ENCODE data around the gene SIGLEC11. TPM values are rescaled to one million over a fixed set of nuclear protein-coding genes. Genes with fewer than 3 reads are reported as not detected.

Gene SIGLEC11
- total and polyA plus RNA-seq, 4 donors, result 0.49 to 8.9 (median 3.3) TPM

DNA sequence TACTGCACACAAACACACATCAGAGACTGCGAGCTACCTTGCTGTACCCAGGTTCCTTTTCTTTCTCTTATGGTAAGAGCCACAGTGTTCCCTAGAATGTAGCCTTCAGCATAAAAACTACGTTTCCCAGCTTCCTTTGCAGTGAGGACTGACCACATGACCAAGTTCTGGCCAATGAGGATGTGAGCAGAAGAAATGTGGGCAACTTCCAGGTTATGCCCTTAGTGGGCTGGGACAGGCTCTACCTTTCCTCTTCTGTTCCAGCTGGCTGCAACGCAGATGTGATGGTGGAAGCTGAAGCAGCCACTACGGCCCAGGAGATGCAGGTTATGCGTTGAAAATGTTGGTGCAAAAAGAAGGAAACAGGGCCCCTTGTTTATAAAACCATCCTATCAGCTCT lies 36.7 kb upstream of the SIGLEC11 start:
- peak; percentile 35 for DNase-seq (ENCODE audit: low spot score)
- Histone ChIP-seq H3K4me3 (ENCODE audit: low read depth in 1 of 3, low read length in 3 of 3) (no peak overlapping the region), H3K27ac (ENCODE audit: low read depth in 1 of 2, low read length in 2 of 2) (no peak overlapping the region), H3K36me3 (ENCODE audit: control insufficient read depth in 4 of 4, insufficient read depth in 3 of 4, low read depth in 1 of 4, low read length in 3 of 4) (peaks cover 20 to 81% (median 44%) of the 10 kb centered on the region in 4 donors), H3K9me3 (ENCODE audit: control insufficient read depth in 4 of 4, low read length in 3 of 4) (no peaks in the 10 kb centered on the region), H3K9ac (ENCODE audit: low read depth in 1 of 2, low read length in 2 of 2) (no peak overlapping the region), H3K27me3 (ENCODE audit: control insufficient read depth in 4 of 4, insufficient read depth in 4 of 4, low read length in 3 of 4) (no peaks in the 10 kb centered on the region), H3K4me1 (ENCODE audit: control insufficient read depth in 4 of 4, insufficient read depth in 4 of 4, low read length in 3 of 4) (peaks cover 0 to 3% (median 0%) of the 10 kb centered on the region in 4 donors)
- TF ChIP-seq SP1 (IDR thresholded peaks at IDR 0.05) (no peak), YY1 (IDR thresholded peaks at IDR 0.05) (no peak), RXRA (IDR thresholded peaks at IDR 0.05) (no peak), GABPA (IDR thresholded peaks at IDR 0.05 in 1 of 2, conservative IDR thresholded peaks at IDR 0.05 in 1 of 2) (no peak), HNF4A (conservative IDR thresholded peaks at IDR 0.05) (no peak), RAD21 (IDR thresholded peaks at IDR 0.05) (no peak), NR2F2 (IDR thresholded peaks at IDR 0.05) (no peak), JUND (IDR thresholded peaks at IDR 0.05) (no peak), FOXA2 (IDR thresholded peaks at IDR 0.05) (no peak), FOXA1 (IDR thresholded peaks at IDR 0.05) (no peak), HNF4G (IDR thresholded peaks at IDR 0.05) (no peak), EGR1 (IDR thresholded peaks at IDR 0.05; ENCODE audit: low read depth in 2 of 2) (no peak), TAF1 (conservative IDR thresholded peaks at IDR 0.05) (no peak)
- TF ChIP-seq, protein P1, sequence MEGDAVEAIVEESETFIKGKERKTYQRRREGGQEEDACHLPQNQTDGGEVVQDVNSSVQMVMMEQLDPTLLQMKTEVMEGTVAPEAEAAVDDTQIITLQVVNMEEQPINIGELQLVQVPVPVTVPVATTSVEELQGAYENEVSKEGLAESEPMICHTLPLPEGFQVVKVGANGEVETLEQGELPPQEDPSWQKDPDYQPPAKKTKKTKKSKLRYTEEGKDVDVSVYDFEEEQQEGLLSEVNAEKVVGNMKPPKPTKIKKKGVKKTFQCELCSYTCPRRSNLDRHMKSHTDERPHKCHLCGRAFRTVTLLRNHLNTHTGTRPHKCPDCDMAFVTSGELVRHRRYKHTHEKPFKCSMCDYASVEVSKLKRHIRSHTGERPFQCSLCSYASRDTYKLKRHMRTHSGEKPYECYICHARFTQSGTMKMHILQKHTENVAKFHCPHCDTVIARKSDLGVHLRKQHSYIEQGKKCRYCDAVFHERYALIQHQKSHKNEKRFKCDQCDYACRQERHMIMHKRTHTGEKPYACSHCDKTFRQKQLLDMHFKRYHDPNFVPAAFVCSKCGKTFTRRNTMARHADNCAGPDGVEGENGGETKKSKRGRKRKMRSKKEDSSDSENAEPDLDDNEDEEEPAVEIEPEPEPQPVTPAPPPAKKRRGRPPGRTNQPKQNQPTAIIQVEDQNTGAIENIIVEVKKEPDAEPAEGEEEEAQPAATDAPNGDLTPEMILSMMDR (IDR thresholded peaks at IDR 0.05; ENCODE audit: low read depth, low read length, missing input control), result no peak
- TF ChIP-seq, protein P2, sequence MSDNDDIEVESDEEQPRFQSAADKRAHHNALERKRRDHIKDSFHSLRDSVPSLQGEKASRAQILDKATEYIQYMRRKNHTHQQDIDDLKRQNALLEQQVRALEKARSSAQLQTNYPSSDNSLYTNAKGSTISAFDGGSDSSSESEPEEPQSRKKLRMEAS (IDR thresholded peaks at IDR 0.05), result no peak
- TF ChIP-seq, protein P3, sequence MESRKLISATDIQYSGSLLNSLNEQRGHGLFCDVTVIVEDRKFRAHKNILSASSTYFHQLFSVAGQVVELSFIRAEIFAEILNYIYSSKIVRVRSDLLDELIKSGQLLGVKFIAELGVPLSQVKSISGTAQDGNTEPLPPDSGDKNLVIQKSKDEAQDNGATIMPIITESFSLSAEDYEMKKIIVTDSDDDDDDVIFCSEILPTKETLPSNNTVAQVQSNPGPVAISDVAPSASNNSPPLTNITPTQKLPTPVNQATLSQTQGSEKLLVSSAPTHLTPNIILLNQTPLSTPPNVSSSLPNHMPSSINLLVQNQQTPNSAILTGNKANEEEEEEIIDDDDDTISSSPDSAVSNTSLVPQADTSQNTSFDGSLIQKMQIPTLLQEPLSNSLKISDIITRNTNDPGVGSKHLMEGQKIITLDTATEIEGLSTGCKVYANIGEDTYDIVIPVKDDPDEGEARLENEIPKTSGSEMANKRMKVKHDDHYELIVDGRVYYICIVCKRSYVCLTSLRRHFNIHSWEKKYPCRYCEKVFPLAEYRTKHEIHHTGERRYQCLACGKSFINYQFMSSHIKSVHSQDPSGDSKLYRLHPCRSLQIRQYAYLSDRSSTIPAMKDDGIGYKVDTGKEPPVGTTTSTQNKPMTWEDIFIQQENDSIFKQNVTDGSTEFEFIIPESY (IDR thresholded peaks at IDR 0.05), result no peak
- WGBS, result 88% methylated on average over 5 of the region's 5 CpGs

DNA sequence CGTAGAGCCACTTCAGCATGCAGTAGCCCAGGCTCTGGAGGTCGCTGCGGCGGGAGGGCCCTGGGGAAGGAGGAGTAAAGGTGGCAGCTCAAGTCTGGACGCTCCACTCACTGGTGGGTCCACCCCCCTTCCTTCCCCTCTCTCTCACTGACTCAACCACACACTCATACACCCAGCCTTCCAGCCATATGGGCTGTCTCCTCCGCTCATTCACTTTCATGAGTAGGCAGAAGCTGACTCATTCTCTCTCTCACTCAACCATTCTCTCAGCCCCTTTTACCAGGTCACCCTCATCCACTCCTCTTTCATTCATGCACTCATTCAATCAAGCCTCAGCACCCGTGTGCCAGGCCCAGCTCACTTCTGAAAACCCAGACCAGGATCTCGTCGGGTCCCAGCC lies 27.5 kb upstream of the SIGLEC11 start:
- Histone ChIP-seq H3K9ac (ENCODE audit: low read depth in 1 of 2, low read length in 2 of 2) (no peak overlapping the region), H3K27me3 (ENCODE audit: control insufficient read depth in 4 of 4, insufficient read depth in 4 of 4, low read length in 3 of 4) (no peaks in the 10 kb centered on the region), H3K4me3 (ENCODE audit: low read depth in 1 of 3, low read length in 3 of 3) (no peak overlapping the region), H3K36me3 (ENCODE audit: control insufficient read depth in 4 of 4, insufficient read depth in 3 of 4, low read depth in 1 of 4, low read length in 3 of 4) (peaks cover 7 to 66% (median 53%) of the 10 kb centered on the region in 4 donors), H3K9me3 (ENCODE audit: control insufficient read depth in 4 of 4, low read length in 3 of 4) (no peaks in the 10 kb centered on the region), H3K4me1 (ENCODE audit: control insufficient read depth in 4 of 4, insufficient read depth in 4 of 4, low read length in 3 of 4) (no peaks in the 10 kb centered on the region), H3K27ac (ENCODE audit: low read depth in 1 of 2, low read length in 2 of 2) (no peak overlapping the region)
- WGBS, result 94% methylated on average over 9 of the region's 9 CpGs
- DNase-seq (ENCODE audit: low spot score), result no peak
- TF ChIP-seq RAD21 (IDR thresholded peaks at IDR 0.05), result no peak
- TF ChIP-seq, protein P3 (IDR thresholded peaks at IDR 0.05), result no peak
- TF ChIP-seq SP1 (IDR thresholded peaks at IDR 0.05), result no peak
- TF ChIP-seq GABPA (IDR thresholded peaks at IDR 0.05 in 1 of 2, conservative IDR thresholded peaks at IDR 0.05 in 1 of 2), result no peak
- TF ChIP-seq EGR1 (IDR thresholded peaks at IDR 0.05; ENCODE audit: low read depth in 2 of 2), result no peak
- TF ChIP-seq, protein P4, sequence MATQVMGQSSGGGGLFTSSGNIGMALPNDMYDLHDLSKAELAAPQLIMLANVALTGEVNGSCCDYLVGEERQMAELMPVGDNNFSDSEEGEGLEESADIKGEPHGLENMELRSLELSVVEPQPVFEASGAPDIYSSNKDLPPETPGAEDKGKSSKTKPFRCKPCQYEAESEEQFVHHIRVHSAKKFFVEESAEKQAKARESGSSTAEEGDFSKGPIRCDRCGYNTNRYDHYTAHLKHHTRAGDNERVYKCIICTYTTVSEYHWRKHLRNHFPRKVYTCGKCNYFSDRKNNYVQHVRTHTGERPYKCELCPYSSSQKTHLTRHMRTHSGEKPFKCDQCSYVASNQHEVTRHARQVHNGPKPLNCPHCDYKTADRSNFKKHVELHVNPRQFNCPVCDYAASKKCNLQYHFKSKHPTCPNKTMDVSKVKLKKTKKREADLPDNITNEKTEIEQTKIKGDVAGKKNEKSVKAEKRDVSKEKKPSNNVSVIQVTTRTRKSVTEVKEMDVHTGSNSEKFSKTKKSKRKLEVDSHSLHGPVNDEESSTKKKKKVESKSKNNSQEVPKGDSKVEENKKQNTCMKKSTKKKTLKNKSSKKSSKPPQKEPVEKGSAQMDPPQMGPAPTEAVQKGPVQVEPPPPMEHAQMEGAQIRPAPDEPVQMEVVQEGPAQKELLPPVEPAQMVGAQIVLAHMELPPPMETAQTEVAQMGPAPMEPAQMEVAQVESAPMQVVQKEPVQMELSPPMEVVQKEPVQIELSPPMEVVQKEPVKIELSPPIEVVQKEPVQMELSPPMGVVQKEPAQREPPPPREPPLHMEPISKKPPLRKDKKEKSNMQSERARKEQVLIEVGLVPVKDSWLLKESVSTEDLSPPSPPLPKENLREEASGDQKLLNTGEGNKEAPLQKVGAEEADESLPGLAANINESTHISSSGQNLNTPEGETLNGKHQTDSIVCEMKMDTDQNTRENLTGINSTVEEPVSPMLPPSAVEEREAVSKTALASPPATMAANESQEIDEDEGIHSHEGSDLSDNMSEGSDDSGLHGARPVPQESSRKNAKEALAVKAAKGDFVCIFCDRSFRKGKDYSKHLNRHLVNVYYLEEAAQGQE (IDR thresholded peaks at IDR 0.05), result no peak
- TF ChIP-seq, protein P1 (IDR thresholded peaks at IDR 0.05; ENCODE audit: low read depth, low read length, missing input control), result no peak
- no peak for TF ChIP-seq RXRA (IDR thresholded peaks at IDR 0.05)
- TF ChIP-seq, protein P5, sequence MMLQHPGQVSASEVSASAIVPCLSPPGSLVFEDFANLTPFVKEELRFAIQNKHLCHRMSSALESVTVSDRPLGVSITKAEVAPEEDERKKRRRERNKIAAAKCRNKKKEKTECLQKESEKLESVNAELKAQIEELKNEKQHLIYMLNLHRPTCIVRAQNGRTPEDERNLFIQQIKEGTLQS (IDR thresholded peaks at IDR 0.05), result no peak
- no peak for TF ChIP-seq YY1 (IDR thresholded peaks at IDR 0.05)
- no peak for TF ChIP-seq NR2F2 (IDR thresholded peaks at IDR 0.05)
- TF ChIP-seq JUND (IDR thresholded peaks at IDR 0.05), result no peak
- TF ChIP-seq, protein P2 (IDR thresholded peaks at IDR 0.05), result no peak

All from liver (tissue), 9 donors.